WTC11 (cell line): ENCODE results near the gene TRIM26. TPM values are rescaled to one million over a fixed set of nuclear protein-coding genes. Genes with fewer than 3 reads are reported as not detected.

ENCODE experiments used
- ATAC-seq: fragments of 200-7000 bp; cut with Tn5 transposase; 2 replicates; pipeline ENCODE4 v1.10.0; 2021; ENCODE audit warnings: mild to moderate bottlenecking, moderate library complexity
- CTCF ChIA-PET: fragments of 300-600 bp; sonication (Branson Sonifier 250); formaldehyde crosslinking; loops from one replicate; lab custom pipeline; 2021; ENCODE audit warnings: antibody characterized with exemption; lab: Charles Lee
- POLR2A ChIA-PET: fragments of 350-600 bp; sonication (Branson Sonifier 250); formaldehyde crosslinking; loops from one replicate; lab custom pipeline; 2021; ENCODE audit warnings: antibody characterized with exemption; lab: Charles Lee
- DNase-seq: peaks from one replicate; pipeline ENCODE4 v3.0.0; 2021; ENCODE audit warnings: low spot score
- H3K27ac Mint-ChIP-seq: 2 replicates; pipeline ENCODE4 v1.8.0; 2021; ENCODE audit warnings: mixed read lengths
- H3K27me3 Mint-ChIP-seq: 2 replicates; pipeline ENCODE4 v1.8.0; 2021; ENCODE audit warnings: low read depth, mild to moderate bottlenecking, moderate library complexity, mixed read lengths
- H3K36me3 Mint-ChIP-seq: 2 replicates; pipeline ENCODE4 v1.8.0; 2021; ENCODE audit warnings: mixed read lengths
- H3K4me1 Mint-ChIP-seq: 2 replicates; pipeline ENCODE4 v1.8.0; 2022; ENCODE audit warnings: mixed read lengths
- H3K4me3 Mint-ChIP-seq: 2 replicates; pipeline ENCODE4 v1.8.0; 2021; ENCODE audit warnings: mild to moderate bottlenecking, moderate library complexity, mixed read lengths
- H3K9me3 Mint-ChIP-seq: 2 replicates; pipeline ENCODE4 v1.8.0; 2021; ENCODE audit warnings: mixed read lengths
- FOXJ3 ChIP-seq: sonication (generic); formaldehyde crosslinking; IDR thresholded peaks from 2 replicates; pipeline ENCODE4 v1.9.0; 2021; ENCODE audit warnings: missing genetic modification reagents, mild to moderate bottlenecking, borderline replicate concordance
- FOXK1 ChIP-seq: sonication (generic); formaldehyde crosslinking; IDR thresholded peaks from 2 replicates; pipeline ENCODE4 v1.8.0; 2022; ENCODE audit warnings: mild to moderate bottlenecking, moderate library complexity, missing genetic modification reagents
- IRF2 ChIP-seq: sonication (generic); formaldehyde crosslinking; IDR thresholded peaks from 2 replicates; pipeline ENCODE4 v1.8.0; 2022; ENCODE audit warnings: low read depth, missing genetic modification reagents, borderline replicate concordance
- MYBL2 ChIP-seq: sonication (generic); formaldehyde crosslinking; IDR thresholded peaks from 2 replicates; pipeline ENCODE4 v1.8.1; 2023; ENCODE audit warnings: mild to moderate bottlenecking, moderate library complexity, missing genetic modification reagents
- NR2C2 ChIP-seq: sonication (generic); formaldehyde crosslinking; IDR thresholded peaks from 2 replicates; pipeline ENCODE4 v1.8.0; 2022; ENCODE audit warnings: mild to moderate bottlenecking, missing genetic modification reagents
- RELA ChIP-seq: sonication (generic); formaldehyde crosslinking; IDR thresholded peaks from 2 replicates; pipeline ENCODE4 v1.8.1; 2022; ENCODE audit warnings: missing genetic modification reagents, mild to moderate bottlenecking, borderline replicate concordance
- SMAD3 ChIP-seq: sonication (generic); formaldehyde crosslinking; IDR thresholded peaks from 2 replicates; pipeline ENCODE4 v1.8.0; 2022; ENCODE audit warnings: missing genetic modification reagents, mild to moderate bottlenecking, borderline replicate concordance
- SOX15 ChIP-seq: fragments of 250-450 bp; sonication (Bioruptor Pico); IDR thresholded peaks from 2 replicates; pipeline ENCODE4 v1.9.0; 2021; ENCODE audit warnings: mild to moderate bottlenecking
- TEAD1 ChIP-seq: sonication (generic); formaldehyde crosslinking; IDR thresholded peaks from 2 replicates; pipeline ENCODE4 v1.8.0; 2022; ENCODE audit warnings: mild to moderate bottlenecking, missing genetic modification reagents
- TEAD4 ChIP-seq: sonication (generic); formaldehyde crosslinking; IDR thresholded peaks from 2 replicates; pipeline ENCODE4 v1.8.0; 2022; ENCODE audit warnings: mild to moderate bottlenecking, missing genetic modification reagents
- TP53 ChIP-seq: sonication (generic); formaldehyde crosslinking; IDR thresholded peaks from 2 replicates; pipeline ENCODE4 v1.8.1; 2023; ENCODE audit warnings: mild to moderate bottlenecking, missing genetic modification reagents
- ZNF396 ChIP-seq: fragments of 250-450 bp; sonication (Bioruptor Pico); IDR thresholded peaks from 2 replicates; pipeline ENCODE4 v1.8.0; 2021; ENCODE audit warnings: mild to moderate bottlenecking, moderate library complexity, borderline replicate concordance
- ZNF671 ChIP-seq: fragments of 250-450 bp; sonication (Bioruptor Pico); IDR thresholded peaks from 2 replicates; pipeline ENCODE4 v1.8.0; 2021; ENCODE audit warnings: mild to moderate bottlenecking
- total RNA-seq: library from RNA; stranded (reverse); gene quantifications from 3 replicates; pipeline ENCODE4 v1.2.3, GENCODE V29; 2021
- TF ChIP-seq, protein P1 (sequence below): sonication (generic); formaldehyde crosslinking; IDR thresholded peaks from 2 replicates; pipeline ENCODE4 v1.8.1; 2022; ENCODE audit warnings: mild to moderate bottlenecking, moderate library complexity, missing genetic modification reagents
- TF ChIP-seq, protein P2 (sequence below): sonication (generic); formaldehyde crosslinking; IDR thresholded peaks from 2 replicates; pipeline ENCODE4 v1.8.1; 2022; ENCODE audit warnings: mild to moderate bottlenecking, missing genetic modification reagents, moderate library complexity, borderline replicate concordance
- TF ChIP-seq, protein P3 (sequence below): sonication (generic); formaldehyde crosslinking; IDR thresholded peaks from 2 replicates; pipeline ENCODE4 v1.8.0; 2022; ENCODE audit warnings: mild to moderate bottlenecking, missing genetic modification reagents
- TF ChIP-seq, protein P4 (sequence below): sonication (generic); formaldehyde crosslinking; IDR thresholded peaks from 2 replicates; pipeline ENCODE4 v1.8.1; 2022; ENCODE audit warnings: low read depth, mild to moderate bottlenecking, moderate library complexity, missing genetic modification reagents, borderline replicate concordance
- TF ChIP-seq, protein P5 (sequence below): sonication (generic); formaldehyde crosslinking; IDR thresholded peaks from 2 replicates; pipeline ENCODE4 v1.8.0; 2023; ENCODE audit warnings: mild to moderate bottlenecking, missing genetic modification reagents
- TF ChIP-seq, protein P6 (sequence below): sonication (generic); formaldehyde crosslinking; IDR thresholded peaks from 2 replicates; pipeline ENCODE4 v1.8.1; 2023; ENCODE audit warnings: mild to moderate bottlenecking, missing genetic modification reagents, moderate library complexity
- TF ChIP-seq, protein P7 (sequence below): fragments of 250-450 bp; sonication (Bioruptor Pico); IDR thresholded peaks from 2 replicates; pipeline ENCODE4 v1.9.0; 2021; ENCODE audit warnings: mild to moderate bottlenecking

TRIM26 gene
- total RNA-seq, 1 experiment from 2014 or later, result 27.7 TPM

DNA sequence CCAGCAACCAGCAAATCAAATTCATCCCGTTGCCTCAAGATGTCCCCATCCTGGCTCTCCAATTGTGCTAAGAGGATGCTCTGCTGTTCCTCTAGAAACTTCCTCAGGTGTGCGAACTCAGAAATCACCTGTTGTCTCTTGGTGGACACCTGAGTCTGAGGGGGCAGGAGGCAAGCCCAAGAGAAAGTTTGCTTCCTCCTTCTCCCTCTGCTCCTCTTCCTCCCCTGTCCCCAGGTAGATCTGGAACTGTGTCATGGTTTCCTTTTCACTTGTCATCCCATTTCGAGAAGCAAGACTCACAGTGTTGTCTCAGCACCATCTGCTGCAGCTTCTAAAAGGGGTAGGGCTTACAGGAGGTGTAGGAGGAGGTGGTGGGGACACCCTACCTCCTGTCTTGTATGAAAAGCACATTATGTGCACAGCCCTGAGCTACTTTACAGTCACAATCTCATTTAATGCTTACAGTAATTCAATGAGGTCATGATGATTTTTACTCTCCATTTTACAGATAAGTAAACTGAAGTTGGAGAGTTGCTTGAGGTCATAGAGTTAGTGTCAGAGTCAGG lies 54.6 kb downstream of the TRIM26 start (continued):
- no peak for TF ChIP-seq TP53 (CRISPR knock-in tag)
- TF ChIP-seq ZNF396 (CRISPR knock-in tag), result no peak
- TF ChIP-seq TEAD4 (CRISPR knock-in tag), result no peak

DNA sequence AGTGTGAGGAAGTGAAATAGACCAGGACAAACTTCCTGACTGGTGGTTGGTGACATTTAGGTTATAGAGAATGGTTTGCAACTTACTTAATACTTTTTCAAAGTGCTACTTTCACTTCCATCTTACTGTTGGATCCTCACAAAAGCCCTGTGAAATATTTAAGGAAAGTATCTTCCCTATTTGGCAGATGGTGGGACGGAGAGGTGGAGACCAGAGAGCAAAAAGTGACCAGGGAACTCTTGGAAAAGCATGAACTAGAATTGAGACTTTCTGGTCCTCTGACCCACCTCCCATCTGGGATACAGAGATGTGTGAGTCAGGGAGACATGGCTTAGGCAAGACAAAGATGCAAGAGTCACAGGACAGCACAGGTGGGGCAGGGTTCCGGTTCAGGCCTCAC lies 55.2 kb downstream of the TRIM26 start:
- Mint-ChIP-seq H3K36me3 (no peaks in the 10 kb centered on the region), H3K4me3 (no peak overlapping the region), H3K9me3 (no peaks in the 10 kb centered on the region), H3K27ac (no peak overlapping the region), H3K4me1 (no peaks in the 10 kb centered on the region), H3K27me3 (peaks cover 35% of the 10 kb centered on the region)
- TF ChIP-seq, protein P1, sequence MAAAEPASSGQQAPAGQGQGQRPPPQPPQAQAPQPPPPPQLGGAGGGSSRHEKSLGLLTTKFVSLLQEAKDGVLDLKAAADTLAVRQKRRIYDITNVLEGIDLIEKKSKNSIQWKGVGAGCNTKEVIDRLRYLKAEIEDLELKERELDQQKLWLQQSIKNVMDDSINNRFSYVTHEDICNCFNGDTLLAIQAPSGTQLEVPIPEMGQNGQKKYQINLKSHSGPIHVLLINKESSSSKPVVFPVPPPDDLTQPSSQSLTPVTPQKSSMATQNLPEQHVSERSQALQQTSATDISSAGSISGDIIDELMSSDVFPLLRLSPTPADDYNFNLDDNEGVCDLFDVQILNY (CRISPR knock-in tag), result no peak
- POLR2A ChIA-PET, result no interaction called here
- DNase-seq (no peak), ATAC-seq (no peak)
- CTCF ChIA-PET, result interaction anchor here (0.9 kb wide), 1 partner anchor 200 kb away, joined by 3 read pairs; no protein-coding TSS in a partner anchor

DNA sequence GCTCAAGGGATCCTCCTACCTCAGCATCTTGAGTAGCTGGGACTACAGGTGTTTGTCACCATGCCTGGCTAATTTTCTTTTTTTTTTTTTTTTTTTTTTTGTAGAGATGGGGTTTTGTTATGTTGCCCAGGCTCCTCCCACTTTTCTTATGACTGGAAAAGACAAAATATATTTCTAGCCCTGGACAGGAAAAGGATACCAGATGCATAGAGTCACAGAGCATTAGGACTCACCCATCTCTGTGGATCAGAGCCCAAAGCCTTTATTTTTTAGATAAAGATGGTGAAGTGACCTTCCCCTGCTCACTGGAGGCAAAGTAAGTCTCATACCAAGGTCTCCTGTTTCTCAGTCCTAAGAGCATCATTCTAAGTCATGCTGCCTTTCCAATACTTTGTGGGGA lies 55.6 kb downstream of the TRIM26 start:
- ChIA-PET CTCF (interaction anchor here (0.9 kb wide), 1 partner anchor 200 kb away, joined by 3 read pairs; no protein-coding TSS in a partner anchor), POLR2A (no interaction called here)
- no peak for TF ChIP-seq RELA (CRISPR knock-in tag)
- no peak for TF ChIP-seq ZNF671
- TF ChIP-seq, protein P2, sequence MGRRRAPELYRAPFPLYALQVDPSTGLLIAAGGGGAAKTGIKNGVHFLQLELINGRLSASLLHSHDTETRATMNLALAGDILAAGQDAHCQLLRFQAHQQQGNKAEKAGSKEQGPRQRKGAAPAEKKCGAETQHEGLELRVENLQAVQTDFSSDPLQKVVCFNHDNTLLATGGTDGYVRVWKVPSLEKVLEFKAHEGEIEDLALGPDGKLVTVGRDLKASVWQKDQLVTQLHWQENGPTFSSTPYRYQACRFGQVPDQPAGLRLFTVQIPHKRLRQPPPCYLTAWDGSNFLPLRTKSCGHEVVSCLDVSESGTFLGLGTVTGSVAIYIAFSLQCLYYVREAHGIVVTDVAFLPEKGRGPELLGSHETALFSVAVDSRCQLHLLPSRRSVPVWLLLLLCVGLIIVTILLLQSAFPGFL, result no peak
- TF ChIP-seq FOXK1 (CRISPR knock-in tag), result no peak
- TF ChIP-seq IRF2 (CRISPR knock-in tag), result no peak
- no peak for TF ChIP-seq SMAD3 (CRISPR knock-in tag)
- no peak for TF ChIP-seq MYBL2
- TF ChIP-seq, protein P3, sequence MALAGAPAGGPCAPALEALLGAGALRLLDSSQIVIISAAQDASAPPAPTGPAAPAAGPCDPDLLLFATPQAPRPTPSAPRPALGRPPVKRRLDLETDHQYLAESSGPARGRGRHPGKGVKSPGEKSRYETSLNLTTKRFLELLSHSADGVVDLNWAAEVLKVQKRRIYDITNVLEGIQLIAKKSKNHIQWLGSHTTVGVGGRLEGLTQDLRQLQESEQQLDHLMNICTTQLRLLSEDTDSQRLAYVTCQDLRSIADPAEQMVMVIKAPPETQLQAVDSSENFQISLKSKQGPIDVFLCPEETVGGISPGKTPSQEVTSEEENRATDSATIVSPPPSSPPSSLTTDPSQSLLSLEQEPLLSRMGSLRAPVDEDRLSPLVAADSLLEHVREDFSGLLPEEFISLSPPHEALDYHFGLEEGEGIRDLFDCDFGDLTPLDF (CRISPR knock-in tag), result no peak
- TF ChIP-seq, protein P4, sequence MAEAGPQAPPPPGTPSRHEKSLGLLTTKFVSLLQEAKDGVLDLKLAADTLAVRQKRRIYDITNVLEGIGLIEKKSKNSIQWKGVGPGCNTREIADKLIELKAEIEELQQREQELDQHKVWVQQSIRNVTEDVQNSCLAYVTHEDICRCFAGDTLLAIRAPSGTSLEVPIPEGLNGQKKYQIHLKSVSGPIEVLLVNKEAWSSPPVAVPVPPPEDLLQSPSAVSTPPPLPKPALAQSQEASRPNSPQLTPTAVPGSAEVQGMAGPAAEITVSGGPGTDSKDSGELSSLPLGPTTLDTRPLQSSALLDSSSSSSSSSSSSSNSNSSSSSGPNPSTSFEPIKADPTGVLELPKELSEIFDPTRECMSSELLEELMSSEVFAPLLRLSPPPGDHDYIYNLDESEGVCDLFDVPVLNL, result no peak
- TF ChIP-seq, protein P5, sequence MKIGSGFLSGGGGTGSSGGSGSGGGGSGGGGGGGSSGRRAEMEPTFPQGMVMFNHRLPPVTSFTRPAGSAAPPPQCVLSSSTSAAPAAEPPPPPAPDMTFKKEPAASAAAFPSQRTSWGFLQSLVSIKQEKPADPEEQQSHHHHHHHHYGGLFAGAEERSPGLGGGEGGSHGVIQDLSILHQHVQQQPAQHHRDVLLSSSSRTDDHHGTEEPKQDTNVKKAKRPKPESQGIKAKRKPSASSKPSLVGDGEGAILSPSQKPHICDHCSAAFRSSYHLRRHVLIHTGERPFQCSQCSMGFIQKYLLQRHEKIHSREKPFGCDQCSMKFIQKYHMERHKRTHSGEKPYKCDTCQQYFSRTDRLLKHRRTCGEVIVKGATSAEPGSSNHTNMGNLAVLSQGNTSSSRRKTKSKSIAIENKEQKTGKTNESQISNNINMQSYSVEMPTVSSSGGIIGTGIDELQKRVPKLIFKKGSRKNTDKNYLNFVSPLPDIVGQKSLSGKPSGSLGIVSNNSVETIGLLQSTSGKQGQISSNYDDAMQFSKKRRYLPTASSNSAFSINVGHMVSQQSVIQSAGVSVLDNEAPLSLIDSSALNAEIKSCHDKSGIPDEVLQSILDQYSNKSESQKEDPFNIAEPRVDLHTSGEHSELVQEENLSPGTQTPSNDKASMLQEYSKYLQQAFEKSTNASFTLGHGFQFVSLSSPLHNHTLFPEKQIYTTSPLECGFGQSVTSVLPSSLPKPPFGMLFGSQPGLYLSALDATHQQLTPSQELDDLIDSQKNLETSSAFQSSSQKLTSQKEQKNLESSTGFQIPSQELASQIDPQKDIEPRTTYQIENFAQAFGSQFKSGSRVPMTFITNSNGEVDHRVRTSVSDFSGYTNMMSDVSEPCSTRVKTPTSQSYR (CRISPR knock-in tag), result no peak
- TF ChIP-seq NR2C2, result no peak
- no peak for TF ChIP-seq TEAD1 (CRISPR knock-in tag)
- TF ChIP-seq TEAD4 (CRISPR knock-in tag), result no peak
- TF ChIP-seq, protein P6, sequence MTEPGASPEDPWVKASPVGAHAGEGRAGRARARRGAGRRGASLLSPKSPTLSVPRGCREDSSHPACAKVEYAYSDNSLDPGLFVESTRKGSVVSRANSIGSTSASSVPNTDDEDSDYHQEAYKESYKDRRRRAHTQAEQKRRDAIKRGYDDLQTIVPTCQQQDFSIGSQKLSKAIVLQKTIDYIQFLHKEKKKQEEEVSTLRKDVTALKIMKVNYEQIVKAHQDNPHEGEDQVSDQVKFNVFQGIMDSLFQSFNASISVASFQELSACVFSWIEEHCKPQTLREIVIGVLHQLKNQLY (CRISPR knock-in tag), result no peak
- TF ChIP-seq, protein P7, sequence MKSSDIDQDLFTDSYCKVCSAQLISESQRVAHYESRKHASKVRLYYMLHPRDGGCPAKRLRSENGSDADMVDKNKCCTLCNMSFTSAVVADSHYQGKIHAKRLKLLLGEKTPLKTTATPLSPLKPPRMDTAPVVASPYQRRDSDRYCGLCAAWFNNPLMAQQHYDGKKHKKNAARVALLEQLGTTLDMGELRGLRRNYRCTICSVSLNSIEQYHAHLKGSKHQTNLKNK (CRISPR knock-in tag), result no peak
- TF ChIP-seq TP53 (CRISPR knock-in tag), result no peak
- no peak for TF ChIP-seq SOX15 (CRISPR knock-in tag)
- no peak for TF ChIP-seq FOXJ3 (CRISPR knock-in tag)
- TF ChIP-seq ZNF396 (CRISPR knock-in tag), result no peak
- H3K4me1 Mint-ChIP-seq, result no peaks in the 10 kb centered on the region
- no peak overlapping the region for H3K27ac Mint-ChIP-seq
- H3K4me3 Mint-ChIP-seq, result no peak overlapping the region
- H3K36me3 Mint-ChIP-seq, result no peaks in the 10 kb centered on the region
- no peaks in the 10 kb centered on the region for H3K9me3 Mint-ChIP-seq
- no peak for DNase-seq
- H3K27me3 Mint-ChIP-seq, result peaks cover 35% of the 10 kb centered on the region
- no peak for ATAC-seq
